GM19395 (cell line): Measurements from ENCODE around the gene FHDC1.

Experiments used
- ATAC-seq: cut with Tn5 transposase; IDR thresholded peaks from one replicate; pipeline ENCODE4 v1.9.1; 2021; ENCODE audit warnings: mild to moderate bottlenecking, moderate library complexity; ENCODE audit not compliant: unreplicated experiment

Gene FHDC1

DNA sequence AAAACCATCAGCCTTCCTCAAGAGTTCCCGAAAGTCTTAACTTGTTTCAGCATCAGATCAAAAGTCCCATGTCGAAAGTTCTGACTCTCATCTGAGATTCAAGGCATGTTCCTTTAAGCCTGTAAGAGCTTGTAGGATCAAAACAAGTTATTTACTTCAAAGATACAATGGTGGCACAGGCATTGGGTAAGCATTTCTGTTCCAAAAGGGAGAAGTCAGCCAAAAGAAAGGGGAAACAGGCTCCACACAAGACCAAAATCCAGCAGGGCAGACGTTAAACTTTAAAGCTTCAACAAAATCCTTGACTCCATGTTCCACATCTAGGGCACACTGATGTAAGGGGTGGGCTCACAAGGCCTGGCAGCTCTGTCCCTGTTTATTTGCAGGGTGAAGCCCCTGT, 91.7 kb downstream of the FHDC1 start:
- ATAC-seq: no peak

DNA sequence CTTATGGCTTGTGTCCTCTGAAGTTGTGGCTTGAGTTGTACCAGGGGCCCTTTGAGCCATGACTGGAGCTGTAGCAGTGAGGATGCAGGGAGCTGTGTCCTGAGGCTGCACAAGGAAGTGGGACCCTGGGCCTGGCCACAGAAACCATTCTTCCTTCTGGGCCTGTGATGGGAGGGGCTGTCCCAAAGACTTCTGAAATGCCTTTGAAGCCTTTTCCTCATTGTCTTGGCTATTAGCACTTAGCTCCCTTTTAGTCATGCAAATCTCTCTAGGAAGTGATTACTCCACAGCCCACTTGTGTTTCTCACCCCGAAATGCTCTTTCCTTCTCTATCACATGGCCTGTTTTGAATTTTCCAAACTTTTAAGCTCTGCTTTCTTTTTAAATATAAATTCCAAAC, 92.4 kb downstream of the FHDC1 start:
- ATAC-seq: no peak
